ENCODE results near the gene THSD4.

DNA sequence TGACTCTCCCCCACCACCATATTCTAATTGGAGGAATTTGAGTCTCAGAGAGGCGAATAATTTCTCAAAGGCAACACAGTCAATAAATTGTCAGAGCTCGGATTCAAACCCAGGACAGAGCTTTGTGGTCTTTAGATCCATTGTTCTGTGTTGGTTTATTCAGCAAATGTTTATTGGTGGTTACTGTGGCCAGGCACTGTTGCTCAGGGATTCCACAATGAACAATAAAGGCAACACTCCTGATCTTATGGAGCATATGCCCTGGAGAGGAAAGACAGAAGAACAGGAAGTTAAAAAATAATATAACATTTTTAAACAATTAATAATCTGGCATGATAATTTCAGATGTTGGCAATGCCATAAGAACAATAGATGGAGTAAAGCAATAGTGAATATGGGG lies 403.4 kb downstream of the THSD4 start:
- TF ChIP-seq EZH2 (IDR thresholded peaks at IDR 0.05) (no peak), POLR2AphosphoS5 (IDR thresholded peaks at IDR 0.05; ENCODE audit: borderline replicate concordance, low read depth, low read length) (no peak), FOXP2 (optimal IDR thresholded peaks at IDR 0.05; ENCODE audit: control extremely low read depth, extremely low read length, insufficient read depth) (no peak)

Data from SK-N-MC (cell line).